OCI-LY1 (cell line): Measurements from ENCODE around the gene CEBPG.

Experiments used
- H2AFZ ChIP-seq: fragments of 200-600 bp; sonication (generic), shearing (Covaris generic); 2 replicates; pipeline ENCODE4 v1.6.0; 2014; ENCODE audit warnings: antibody characterized with exemption, mild to moderate bottlenecking, low read length
- H3F3A ChIP-seq: fragments of 200-600 bp; sonication (generic), shearing (Covaris generic); 2 replicates; pipeline ENCODE4 v1.6.0; 2014; ENCODE audit warnings: mild to moderate bottlenecking, antibody characterized with exemption, low read length, moderate library complexity; ENCODE audit not compliant: insufficient read depth
- H3K27ac ChIP-seq: fragments of 200-600 bp; sonication (generic); 2 replicates; pipeline ENCODE4 v1.5.1; 2014; ENCODE audit warnings: low read length, mixed run types, mild to moderate bottlenecking, low read depth; ENCODE audit not compliant: poor library complexity, severe bottlenecking
- H3K27me3 ChIP-seq: fragments of 200-600 bp; sonication (generic); 2 replicates; pipeline ENCODE4 v1.6.0; 2014; ENCODE audit warnings: antibody characterized with exemption, mild to moderate bottlenecking, low read length, moderate library complexity; ENCODE audit not compliant: insufficient read depth
- H3K36me3 ChIP-seq: fragments of 200-600 bp; sonication (generic); 2 replicates; pipeline ENCODE4 v1.6.1; 2014; ENCODE audit warnings: mild to moderate bottlenecking, antibody characterized with exemption, low read length, moderate library complexity, mixed read lengths; ENCODE audit not compliant: insufficient read depth
- H3K4me1 ChIP-seq: fragments of 200-600 bp; sonication (generic); 2 replicates; pipeline ENCODE4 v1.5.1; 2014; ENCODE audit warnings: mild to moderate bottlenecking, low read length, moderate library complexity; ENCODE audit not compliant: insufficient read depth, severe bottlenecking
- H3K4me2 ChIP-seq: fragments of 200-600 bp; sonication (generic), shearing (Covaris generic); 2 replicates; pipeline ENCODE4 v1.6.1; 2014; ENCODE audit warnings: low read length
- H3K4me3 ChIP-seq: fragments of 200-600 bp; sonication (generic); 2 replicates; pipeline ENCODE4 v1.5.1; 2014; ENCODE audit warnings: low read length, low read depth, mild to moderate bottlenecking, mixed read lengths; ENCODE audit not compliant: poor library complexity, severe bottlenecking
- H3K79me2 ChIP-seq: fragments of 200-600 bp; shearing (Covaris generic); 2 replicates; pipeline ENCODE4 v1.6.1; 2016; ENCODE audit warnings: mixed run types, low read length, mixed read lengths; ENCODE audit not compliant: insufficient read depth
- H3K9ac ChIP-seq: fragments of 200-600 bp; sonication (generic), shearing (Covaris generic); 2 replicates; pipeline ENCODE4 v1.6.1; 2014; ENCODE audit warnings: mild to moderate bottlenecking, low read length, mixed read lengths
- H3K9me2 ChIP-seq: fragments of 200-600 bp; sonication (generic), shearing (Covaris generic); 2 replicates; pipeline ENCODE4 v1.6.1; 2014; ENCODE audit warnings: low read depth, mild to moderate bottlenecking, low read length, mixed read lengths
- H3K9me3 ChIP-seq: fragments of 200-600 bp; shearing (Covaris generic); 2 replicates; pipeline ENCODE4 v1.6.1; 2014; ENCODE audit warnings: low read length, mixed read lengths
- H4K20me1 ChIP-seq: fragments of 200-600 bp; sonication (generic), shearing (Covaris generic); 2 replicates; pipeline ENCODE4 v1.6.0; 2016; ENCODE audit warnings: mild to moderate bottlenecking, low read length; ENCODE audit not compliant: insufficient read depth
- EZH2 ChIP-seq: fragments of 200-600 bp; sonication (generic), shearing (Covaris generic); IDR thresholded peaks from 2 replicates; pipeline ENCODE4 v1.8.0; 2017; ENCODE audit warnings: borderline replicate concordance, mixed run types, mild to moderate bottlenecking, antibody characterized with exemption, low read length, moderate library complexity, mixed read lengths
- TF ChIP-seq, protein P1 (sequence below): fragments of 200-600 bp; sonication (generic), shearing (Covaris generic); IDR thresholded peaks from 2 replicates; pipeline ENCODE4 v1.5.1; 2017; ENCODE audit warnings: mild to moderate bottlenecking, antibody characterized with exemption, low read length, moderate library complexity, mixed read lengths

Gene CEBPG

DNA sequence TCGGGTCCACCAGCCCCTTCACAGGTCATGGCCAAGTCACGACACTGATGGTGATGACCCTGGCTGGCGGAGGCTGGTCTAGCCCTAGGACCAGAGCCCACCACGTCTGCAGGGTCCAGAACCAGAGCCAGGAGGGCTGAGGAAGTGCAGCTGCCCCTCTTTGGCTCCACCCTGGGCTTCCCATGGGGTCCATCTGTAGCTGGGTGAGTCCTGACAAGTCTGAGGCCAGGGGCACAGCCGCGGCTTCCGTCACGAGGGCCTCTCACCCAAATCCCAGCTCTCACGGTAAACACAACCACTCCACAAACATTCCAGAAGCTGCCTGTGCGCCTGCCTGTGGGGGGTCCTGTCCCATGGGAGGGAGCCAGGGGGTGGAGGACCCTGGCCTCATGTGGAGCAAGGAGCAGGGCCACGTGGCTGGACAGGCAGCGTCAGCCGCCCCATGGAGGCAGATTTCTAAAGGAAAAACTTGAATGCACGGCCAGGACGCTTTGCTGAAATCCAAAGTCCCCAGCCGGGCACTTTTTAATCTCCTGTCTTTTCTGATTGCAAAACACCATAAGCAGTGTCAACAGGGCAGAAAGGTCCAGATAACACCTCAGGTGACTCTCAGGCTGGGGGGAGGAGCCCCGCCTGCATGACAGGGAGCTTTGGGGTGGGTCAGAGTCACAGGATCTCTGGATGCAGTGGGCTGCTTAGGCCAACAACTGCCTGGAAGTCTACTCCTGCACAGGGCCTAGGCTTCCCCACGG lies 29.9 kb downstream of the CEBPG start:
- H3K27me3 ChIP-seq, result no peaks in the 10 kb centered on the region

DNA sequence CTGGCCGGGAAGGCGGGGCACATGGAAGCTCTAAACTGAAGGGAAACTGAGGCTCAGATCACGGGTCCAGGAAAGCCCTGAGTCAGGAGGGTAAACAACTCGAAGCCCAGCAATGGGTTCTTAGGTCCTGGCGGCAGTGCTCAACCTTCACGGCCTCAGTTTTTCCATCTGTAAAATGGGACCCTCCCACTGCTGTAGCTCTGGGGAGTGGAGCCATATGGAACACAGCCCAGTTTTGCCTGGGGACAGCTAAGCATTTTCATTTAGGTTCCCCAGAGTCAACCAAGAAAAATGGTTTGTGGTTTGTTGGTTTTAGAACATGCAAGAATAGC lies 30.4 kb downstream of the CEBPG start:
- TF ChIP-seq, protein P1, sequence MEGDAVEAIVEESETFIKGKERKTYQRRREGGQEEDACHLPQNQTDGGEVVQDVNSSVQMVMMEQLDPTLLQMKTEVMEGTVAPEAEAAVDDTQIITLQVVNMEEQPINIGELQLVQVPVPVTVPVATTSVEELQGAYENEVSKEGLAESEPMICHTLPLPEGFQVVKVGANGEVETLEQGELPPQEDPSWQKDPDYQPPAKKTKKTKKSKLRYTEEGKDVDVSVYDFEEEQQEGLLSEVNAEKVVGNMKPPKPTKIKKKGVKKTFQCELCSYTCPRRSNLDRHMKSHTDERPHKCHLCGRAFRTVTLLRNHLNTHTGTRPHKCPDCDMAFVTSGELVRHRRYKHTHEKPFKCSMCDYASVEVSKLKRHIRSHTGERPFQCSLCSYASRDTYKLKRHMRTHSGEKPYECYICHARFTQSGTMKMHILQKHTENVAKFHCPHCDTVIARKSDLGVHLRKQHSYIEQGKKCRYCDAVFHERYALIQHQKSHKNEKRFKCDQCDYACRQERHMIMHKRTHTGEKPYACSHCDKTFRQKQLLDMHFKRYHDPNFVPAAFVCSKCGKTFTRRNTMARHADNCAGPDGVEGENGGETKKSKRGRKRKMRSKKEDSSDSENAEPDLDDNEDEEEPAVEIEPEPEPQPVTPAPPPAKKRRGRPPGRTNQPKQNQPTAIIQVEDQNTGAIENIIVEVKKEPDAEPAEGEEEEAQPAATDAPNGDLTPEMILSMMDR, result no peak
- TF ChIP-seq EZH2, result no peak
- Histone ChIP-seq H3K36me3 (no peaks in the 10 kb centered on the region), H3K4me2 (no peak overlapping the region), H3K9ac (no peak overlapping the region), H3K27me3 (no peaks in the 10 kb centered on the region), H3K79me2 (no peaks in the 10 kb centered on the region), H4K20me1 (no peaks in the 10 kb centered on the region), H3K9me2 (no peaks in the 10 kb centered on the region), H3K27ac (no peak overlapping the region), H3K4me1 (no peaks in the 10 kb centered on the region), H3F3A (no peaks in the 10 kb centered on the region), H3K4me3 (no peak overlapping the region), H3K9me3 (no peaks in the 10 kb centered on the region), H2AFZ (no peak overlapping the region)

More for the DNA sequence above, 29.9 kb downstream of the CEBPG start:
- H3K9me3 ChIP-seq, result no peaks in the 10 kb centered on the region
- TF ChIP-seq EZH2, result no peak
- TF ChIP-seq, protein P1, result no peak
- H3K36me3 ChIP-seq, result no peaks in the 10 kb centered on the region
- H3K4me2 ChIP-seq, result no peak overlapping the region
- no peaks in the 10 kb centered on the region for H3K79me2 ChIP-seq
- H3K27ac ChIP-seq, result no peak overlapping the region
- no peak overlapping the region for H3K4me3 ChIP-seq
- no peak overlapping the region for H2AFZ ChIP-seq
- no peaks in the 10 kb centered on the region for H3K4me1 ChIP-seq
- H3K9me2 ChIP-seq, result no peaks in the 10 kb centered on the region
- H4K20me1 ChIP-seq, result no peaks in the 10 kb centered on the region
- no peaks in the 10 kb centered on the region for H3F3A ChIP-seq
- H3K9ac ChIP-seq, result no peak overlapping the region

GRCh38 chr19:33404506-33405253 lies 31.2 kb downstream of the CEBPG start:
- no peaks in the 10 kb centered on the region for H3K36me3 ChIP-seq
- no peaks in the 10 kb centered on the region for H4K20me1 ChIP-seq
- H3K9ac ChIP-seq, result no peak overlapping the region
- H3K4me3 ChIP-seq, result no peak overlapping the region
- H3K4me1 ChIP-seq, result no peaks in the 10 kb centered on the region
- H3K4me2 ChIP-seq, result no peak overlapping the region
- H3K27me3 ChIP-seq, result no peaks in the 10 kb centered on the region
- H3K9me3 ChIP-seq, result no peaks in the 10 kb centered on the region
- no peak overlapping the region for H3K27ac ChIP-seq
- H3K79me2 ChIP-seq, result no peaks in the 10 kb centered on the region
- no peaks in the 10 kb centered on the region for H3F3A ChIP-seq
- no peak overlapping the region for H2AFZ ChIP-seq
- TF ChIP-seq EZH2, result no peak
- TF ChIP-seq, protein P1, result no peak
- no peaks in the 10 kb centered on the region for H3K9me2 ChIP-seq
